ENCODE data around the gene KIF7.
"Not testable (repeated sequence)": the region's sequence is repeated elsewhere in the genome, so short reads cannot be mapped to it uniquely, and the experiment has no call there.

KIF7 gene

DNA sequence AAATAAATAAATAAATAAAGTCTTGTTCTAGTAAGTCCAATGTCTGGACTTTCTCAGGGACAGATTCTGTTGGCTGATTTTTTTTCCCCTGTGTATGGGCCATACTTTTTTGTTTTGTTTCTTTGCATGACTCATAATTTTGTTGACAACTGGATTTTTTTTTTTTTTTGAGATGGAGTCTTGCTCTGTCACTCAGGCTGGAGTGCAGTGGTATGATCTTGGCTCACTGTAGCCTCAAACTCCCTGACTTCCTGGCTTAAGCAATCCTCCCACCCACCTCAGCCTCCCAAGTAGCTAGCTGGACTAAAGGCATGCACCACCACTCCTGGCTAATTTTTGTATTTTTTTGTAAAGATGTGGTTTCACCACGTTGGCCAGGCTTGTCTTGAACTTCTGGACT lies 41.1 kb downstream of the KIF7 start:
- DNase-seq (ENCODE audit: low read depth): no peak

DNA sequence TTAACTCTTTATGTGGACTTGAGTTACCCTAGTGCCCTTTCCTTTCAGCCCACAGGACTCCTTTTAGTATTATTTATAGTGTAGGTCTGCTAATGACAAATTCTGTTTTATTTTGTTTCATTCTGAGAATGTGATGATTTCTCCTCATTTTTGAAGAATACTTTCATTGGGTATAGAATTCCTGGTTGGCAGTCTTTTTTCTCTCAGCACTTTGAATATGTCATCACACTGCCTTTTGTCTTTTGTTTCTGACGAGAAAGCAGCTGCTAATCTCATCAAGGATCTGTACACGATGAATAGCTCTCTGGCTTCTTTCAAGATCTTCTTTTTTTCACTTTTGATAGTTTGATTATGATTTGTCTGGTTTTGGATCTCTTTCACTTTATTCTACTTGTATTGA lies 42.2 kb downstream of the KIF7 start:
- DNase-seq (ENCODE audit: low read depth): no peak

DNA sequence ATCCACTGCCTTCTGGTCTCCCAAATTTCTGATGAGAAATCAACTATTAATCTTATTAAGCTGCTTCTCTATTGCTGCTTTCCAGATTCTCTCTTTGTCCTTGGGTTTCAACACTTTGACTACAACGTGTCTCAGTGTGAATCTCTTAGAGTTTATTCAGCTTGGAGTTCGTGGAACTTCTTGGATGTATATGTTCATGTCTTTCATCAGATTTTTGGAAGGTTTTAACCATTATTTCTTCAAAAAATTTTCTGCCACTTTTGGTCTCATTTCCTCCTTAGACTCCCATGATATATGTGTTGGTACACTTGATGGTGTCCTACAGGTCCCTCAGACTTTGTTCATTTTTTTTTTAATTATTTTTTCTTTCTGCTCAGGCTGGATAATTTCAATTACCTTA lies 44.0 kb downstream of the KIF7 start:
- DNase-seq (ENCODE audit: low read depth): no peak

DNA sequence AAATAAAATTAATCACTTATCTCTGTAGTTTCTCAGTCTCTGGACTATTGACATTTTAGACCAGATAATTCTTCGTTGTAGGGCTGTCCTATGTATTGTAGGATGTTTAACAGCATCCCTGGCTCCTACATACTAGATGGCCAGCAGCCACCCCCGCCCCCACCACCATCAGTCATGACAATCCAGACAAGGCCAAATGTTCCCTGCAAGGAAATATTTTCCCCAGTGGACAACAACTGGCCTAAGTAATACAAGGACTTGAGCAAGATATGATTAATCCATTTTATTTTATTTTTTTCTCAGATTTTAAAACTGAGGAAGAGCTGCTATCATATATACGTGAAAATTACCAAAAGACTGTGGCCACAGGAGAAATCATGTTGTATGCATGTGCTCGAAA lies 56.2 kb downstream of the KIF7 start:
- DNase-seq (ENCODE audit: low read depth): no peak

DNA sequence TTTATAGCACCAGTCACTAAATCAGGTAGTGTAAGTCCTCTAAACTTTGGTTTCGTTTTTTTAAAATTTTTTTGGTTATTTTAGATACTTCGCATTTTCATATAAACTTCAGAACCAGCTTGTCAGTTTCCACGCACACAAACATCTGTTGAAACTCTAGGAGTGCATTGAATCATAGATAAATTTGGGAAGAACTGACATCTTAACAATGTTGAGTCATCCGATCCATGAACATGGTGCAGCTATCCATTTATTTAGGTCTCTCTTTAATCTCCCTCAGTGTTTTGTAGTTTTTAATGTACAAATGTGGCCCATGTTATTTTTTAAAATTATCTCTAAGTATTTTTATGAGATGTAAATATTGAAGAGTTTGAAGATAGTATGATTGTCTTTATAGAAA lies 62.2 kb downstream of the KIF7 start:
- no peak for DNase-seq (ENCODE audit: low read depth)

DNA sequence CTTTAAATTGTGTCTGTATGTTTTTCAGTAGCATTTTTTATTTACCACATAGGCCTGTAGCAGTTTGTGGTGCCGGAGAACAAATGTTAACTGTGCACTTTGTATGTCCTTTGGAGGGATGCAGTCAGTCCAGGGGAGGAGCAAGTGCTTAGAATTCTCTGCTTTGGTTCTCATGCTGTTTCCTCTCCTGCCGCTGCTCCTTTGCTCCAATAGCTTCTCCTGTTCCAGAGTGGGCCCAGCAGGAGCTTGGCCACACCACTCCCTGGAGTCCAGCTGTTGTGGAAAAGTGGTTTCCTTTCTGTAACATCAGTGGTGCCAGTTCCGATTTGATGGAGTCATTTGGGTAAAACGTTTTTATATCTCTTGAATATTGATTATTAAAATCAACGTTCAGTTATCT lies 63.4 kb downstream of the KIF7 start:
- DNase-seq (ENCODE audit: low read depth): no peak

DNA sequence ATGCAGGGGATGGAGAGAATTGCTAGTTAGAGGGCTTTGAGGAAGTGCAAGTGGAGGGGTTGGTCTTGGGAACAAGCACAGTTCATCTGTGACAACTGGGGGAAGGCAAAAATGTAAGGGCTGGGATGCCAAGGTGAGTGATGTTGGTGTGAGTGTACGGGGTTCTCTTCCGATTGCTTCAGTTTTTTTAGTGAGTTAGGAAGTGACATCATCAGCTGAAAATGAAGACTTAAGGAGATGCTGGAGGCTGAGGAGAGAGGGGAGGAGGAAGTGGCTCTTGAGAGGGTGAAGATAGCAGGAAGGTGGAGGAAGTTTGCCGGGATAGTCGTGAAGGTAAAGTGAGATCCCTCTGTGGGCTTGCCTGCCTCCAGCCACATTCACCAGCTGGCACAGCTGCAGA lies 67.3 kb downstream of the KIF7 start:
- DNase-seq (ENCODE audit: low read depth): no peak

DNA sequence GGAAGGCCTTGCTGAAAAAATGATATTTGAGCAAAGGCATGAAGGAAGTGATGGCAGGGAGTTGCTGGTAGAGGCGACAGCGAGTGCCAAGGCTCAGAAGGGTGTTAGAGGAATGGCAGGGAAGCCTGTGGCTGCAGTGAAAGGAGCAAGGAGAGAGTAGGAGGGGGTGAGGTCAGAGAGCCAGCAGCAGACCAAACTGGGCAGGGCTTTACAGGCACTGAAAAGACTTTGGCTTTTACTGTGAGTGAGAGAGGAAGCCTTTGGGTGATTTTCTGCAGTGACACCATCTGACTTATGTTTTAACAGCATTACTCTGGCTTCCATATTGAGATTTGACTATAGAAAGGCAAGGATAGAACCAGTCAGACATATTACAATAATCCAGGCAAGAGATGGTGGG lies 68.6 kb downstream of the KIF7 start:
- DNase-seq (ENCODE audit: low read depth): no peak

DNA sequence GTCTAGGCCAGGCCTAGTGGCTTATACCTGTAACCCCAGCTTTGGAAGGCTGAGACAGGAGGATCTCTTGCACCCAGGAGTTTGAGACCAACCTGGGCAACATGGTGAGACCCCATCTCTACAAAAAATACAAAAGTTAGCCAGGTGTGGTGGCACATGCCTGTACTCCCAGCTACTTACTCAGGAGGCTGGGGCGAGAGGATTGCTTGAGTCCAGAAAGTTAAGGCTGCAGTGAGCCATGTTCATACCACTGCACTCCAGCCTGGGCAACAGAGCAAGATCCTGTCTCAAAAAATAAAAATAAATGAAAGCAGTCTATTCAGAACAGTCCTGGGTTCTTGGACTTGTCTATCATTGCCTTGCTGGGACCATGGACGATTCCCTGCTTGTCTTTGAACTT lies 74.5 kb downstream of the KIF7 start:
- DNase-seq (ENCODE audit: low read depth): not testable (repeated sequence)

DNA sequence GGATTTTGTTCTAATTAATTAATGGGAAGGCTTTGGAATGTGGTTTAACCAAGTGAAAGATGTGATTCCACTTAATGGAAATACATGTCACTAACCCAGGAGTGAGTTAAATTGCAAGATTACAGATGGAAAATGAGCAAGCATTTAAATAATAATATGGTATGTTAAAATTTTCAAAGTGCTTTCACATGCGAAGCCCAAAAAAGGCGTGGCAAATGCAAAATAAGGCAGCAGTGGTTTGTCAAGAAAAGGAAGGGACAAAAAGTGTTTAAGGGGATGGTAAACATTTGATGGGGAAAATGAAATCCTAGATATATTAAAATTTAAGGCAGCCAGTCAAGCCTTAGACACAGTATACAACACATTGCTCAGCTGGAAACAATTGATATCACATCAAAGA lies 77.1 kb downstream of the KIF7 start:
- no peak for DNase-seq (ENCODE audit: low read depth)

All from activated T-helper 9 cell treated with anti-CD3 and anti-CD28 coated beads, Interleukin-2, amount 50 U/mL, for 16 hours (primary cell).